Vagina (tissue), 2 donors: ENCODE data around the gene SCAMP4.

Source experiments
- CTCF ChIP-seq, 3 experiments: fragments of 450-650 bp in 2 of 3; fragments of 200-600 bp in 1 of 3; sonication (generic) in 1 of 3; IDR thresholded peaks; one replicate each; pipeline ENCODE4 v1.5.1; 2017 to 2019; ENCODE audit warnings: antibody characterized with exemption in 3 of 3, mild to moderate bottlenecking in 2 of 3, moderate library complexity in 2 of 3
- POLR2A ChIP-seq, 2 donors: fragments of 450-650 bp; IDR thresholded peaks; one replicate each; pipeline ENCODE4 v1.6.1; 2017; ENCODE audit warnings: antibody characterized with exemption in 2 of 2, mild to moderate bottlenecking in 2 of 2, moderate library complexity in 2 of 2
- POLR2AphosphoS5 ChIP-seq, 2 donors: sonication (generic); formaldehyde crosslinking; IDR thresholded peaks; one replicate each; pipeline ENCODE4 v1.9.0; 2017; ENCODE audit warnings: antibody characterized with exemption in 2 of 2, mild to moderate bottlenecking in 2 of 2, low read depth in 1 of 2; ENCODE audit not compliant: insufficient read depth in 1 of 2

GRCh38 chr19:1867349-1867724 lies 37.9 kb upstream of the SCAMP4 start:
- TF ChIP-seq CTCF (IDR thresholded peaks at IDR 0.05), result no peak
- no peak for TF ChIP-seq POLR2A (IDR thresholded peaks at IDR 0.05)
- TF ChIP-seq POLR2AphosphoS5 (IDR thresholded peaks at IDR 0.05; ENCODE audit: insufficient read depth in 1 of 2, low read depth in 1 of 2), result no peak
